HFF-Myc (cell line): ENCODE data around the gene ABLIM3.

Source experiments
- DNase-seq: peaks from one replicate; pipeline ENCODE4 v3.0.0-alpha.2; 2011; ENCODE audit warnings: low read depth; ENCODE audit errors: extremely low read depth
- H3K4me3 ChIP-seq: replicated peaks from 2 replicates; pipeline ENCODE4 v1.5.1; 2011; ENCODE audit warnings: low read depth, mild to moderate bottlenecking, control low read depth, low read length
- CTCF ChIP-seq: IDR thresholded peaks from 2 replicates; pipeline ENCODE4 v1.5.1; 2012; ENCODE audit warnings: mild to moderate bottlenecking, low read depth, low read length, control low read depth; ENCODE audit errors: missing control alignments

ABLIM3 gene

GRCh38 chr5:149299451-149300054 lies 158.3 kb downstream of the ABLIM3 start:
- no peak for TF ChIP-seq CTCF
- H3K4me3 ChIP-seq = no peak overlapping the region
- DNase-seq = no peak

GRCh38 chr5:149300441-149300840 lies 159.1 kb downstream of the ABLIM3 start:
- H3K4me3 ChIP-seq = no peak overlapping the region
- DNase-seq = no peak
- TF ChIP-seq CTCF = no peak

- TF ChIP-seq CTCF = no peak
- H3K4me3 ChIP-seq = no peak overlapping the region
- no peak for DNase-seq
Observed at GRCh38 chr5:149301049-149301743, 159.9 kb downstream of the ABLIM3 start.

GRCh38 chr5:149301744-149302380 lies 160.6 kb downstream of the ABLIM3 start:
- TF ChIP-seq CTCF = no peak
- no peak overlapping the region for H3K4me3 ChIP-seq
- no peak for DNase-seq

- TF ChIP-seq CTCF = no peak
- no peak overlapping the region for H3K4me3 ChIP-seq
- DNase-seq = no peak
Observed at GRCh38 chr5:149302641-149303040, 161.3 kb downstream of the ABLIM3 start.

GRCh38 chr5:149303210-149303609 lies 161.9 kb downstream of the ABLIM3 start:
- TF ChIP-seq CTCF = no peak
- no peak for DNase-seq
- no peak overlapping the region for H3K4me3 ChIP-seq
